MM.1S (cell line): ENCODE data around the gene WDR72.

ENCODE experiments used
- CTCF ChIP-seq: fragments of 300-600 bp; sonication (generic); IDR thresholded peaks from 2 replicates; pipeline ENCODE4 v1.5.1; 2016; ENCODE audit warnings: antibody characterized with exemption, low read length, mixed read lengths
- EZH2phosphoT487 ChIP-seq: fragments of 300-600 bp; sonication (generic); IDR thresholded peaks from 2 replicates; pipeline ENCODE4 v1.6.1; 2018; ENCODE audit warnings: antibody characterized with exemption, low read length

GRCh38 chr15:53791581-53791980 is 32.1 kb upstream of the WDR72 start:
- TF ChIP-seq CTCF (no peak), EZH2phosphoT487 (no peak)
